Endothelial cell of umbilical vein (primary cell): ENCODE data around the gene PLEKHG4B. TPM values are rescaled to one million over a fixed set of nuclear protein-coding genes. Genes with fewer than 3 reads are reported as not detected.

Source experiments
- BruUV-seq: library from RNA; stranded (reverse); fragments of 400-500 nt; replicated peaks from 2 replicates; lab custom pipeline; 2021; lab: Mats Ljungman, UMichigan
- CTCF ChIA-PET: fragments of 300-600, 350-600 bp; sonication (Branson Sonifier 250); formaldehyde crosslinking; loops from one replicate; lab custom pipeline; 2021; ENCODE audit warnings: antibody characterized with exemption, inconsistent platforms; lab: Charles Lee
- POLR2A ChIA-PET: fragments of 300-600, 350-600 bp; sonication (Branson Sonifier 250); formaldehyde crosslinking; loops from one replicate; lab custom pipeline; 2021; ENCODE audit warnings: antibody characterized with exemption, inconsistent platforms; lab: Charles Lee
- DNase-seq: peaks from one replicate; pipeline ENCODE4 v3.0.0-alpha.2; 2011; ENCODE audit warnings: low read depth, low spot score
- FAIRE-seq: peaks from 2 replicates; lab custom pipeline; 2011; peaks lifted over from hg19 to GRCh38; lab: Jason Lieb, UNC
- H2AFZ ChIP-seq: 2 replicates; pipeline ENCODE4 v1.6.0; 2012; ENCODE audit warnings: low read depth, low read length, control low read depth, inconsistent platforms
- H3K27ac ChIP-seq: 2 replicates; pipeline ENCODE4 v1.5.1; 2011; ENCODE audit warnings: low read depth, mild to moderate bottlenecking, control low read depth, low read length, moderate library complexity; ENCODE audit not compliant: insufficient read depth
- H3K27me3 ChIP-seq, 2 experiments: 2 replicates each; pipeline versions ENCODE4 v1.6.0 to v1.6.1; 2011; ENCODE audit warnings: low read length in 2 of 2, mixed read lengths in 1 of 2; ENCODE audit not compliant: control insufficient read depth in 2 of 2, insufficient read depth in 2 of 2
- H3K36me3 ChIP-seq, 2 experiments: 2 replicates in 1 of 2; 3 replicates in 1 of 2; pipeline ENCODE4 v1.5.1; 2011; ENCODE audit warnings: low read length in 2 of 2, mild to moderate bottlenecking in 1 of 2, moderate library complexity in 1 of 2; ENCODE audit not compliant: control insufficient read depth in 2 of 2, insufficient read depth in 2 of 2; ENCODE audit errors: extremely low read depth in 1 of 2
- H3K4me1 ChIP-seq: 3 replicates; pipeline ENCODE4 v1.5.1; 2011; ENCODE audit warnings: mild to moderate bottlenecking, low read length; ENCODE audit not compliant: control insufficient read depth, insufficient read depth; ENCODE audit errors: extremely low read depth
- H3K4me2 ChIP-seq: 2 replicates; pipeline ENCODE4 v1.6.1; 2011; ENCODE audit warnings: low read length, control low read depth, mixed read lengths; ENCODE audit not compliant: insufficient read depth
- H3K4me3 ChIP-seq, 3 experiments: fragments of 200-600 bp in 1 of 3; sonication (generic), shearing (Covaris generic) in 1 of 3; replicated peaks in 1 of 3; 2 replicates each; pipeline ENCODE4 v1.5.1; 2011 to 2016; ENCODE audit warnings: control low read depth in 3 of 3, low read length in 3 of 3, mild to moderate bottlenecking in 2 of 3, inconsistent platforms in 1 of 3, low read depth in 1 of 3, moderate library complexity in 1 of 3; ENCODE audit not compliant: insufficient read depth in 1 of 3
- H3K79me2 ChIP-seq: 2 replicates; pipeline ENCODE4 v1.6.0; 2012; ENCODE audit warnings: low read length, inconsistent platforms; ENCODE audit not compliant: control insufficient read depth, insufficient read depth
- H3K9ac ChIP-seq: replicated peaks from 2 replicates; pipeline ENCODE3; 2011; ENCODE audit warnings: low read length, control low read depth; ENCODE audit not compliant: insufficient read depth; ENCODE audit errors: extremely low read depth
- H3K9me1 ChIP-seq: replicated peaks from 3 replicates; pipeline ENCODE4 v1.6.0; 2011; ENCODE audit warnings: mild to moderate bottlenecking, low read length; ENCODE audit not compliant: control insufficient read depth, insufficient read depth; ENCODE audit errors: extremely low read depth
- H3K9me3 ChIP-seq: replicated peaks from 2 replicates; pipeline ENCODE4 v1.5.1; 2012; ENCODE audit warnings: low read length, inconsistent platforms; ENCODE audit not compliant: control insufficient read depth, insufficient read depth
- H4K20me1 ChIP-seq: replicated peaks from 2 replicates; pipeline ENCODE3; 2011; ENCODE audit warnings: mild to moderate bottlenecking, low read length; ENCODE audit not compliant: control insufficient read depth, insufficient read depth; ENCODE audit errors: extremely low read depth
- EZH2 ChIP-seq: IDR thresholded peaks from 2 replicates; pipeline ENCODE4 v1.6.1; 2012; ENCODE audit warnings: borderline replicate concordance, low read depth, mild to moderate bottlenecking, moderate library complexity, low read length, inconsistent platforms; ENCODE audit not compliant: severe bottlenecking
- FOS ChIP-seq: IDR thresholded peaks from 2 replicates; pipeline ENCODE4 v1.6.1; 2011; ENCODE audit warnings: mild to moderate bottlenecking, low read length, moderate library complexity, borderline replicate concordance; ENCODE audit not compliant: insufficient read depth
- GATA2 ChIP-seq: IDR thresholded peaks from 2 replicates; pipeline ENCODE4 v1.7.0; 2011; ENCODE audit warnings: low read depth, mild to moderate bottlenecking, moderate library complexity, mixed read lengths, low read length; ENCODE audit not compliant: insufficient read length, insufficient read depth
- JUN ChIP-seq: IDR thresholded peaks from 2 replicates; pipeline ENCODE4 v1.6.1; 2011; ENCODE audit warnings: borderline replicate concordance, low read depth; ENCODE audit not compliant: insufficient read length, insufficient read depth
- MYC ChIP-seq: IDR thresholded peaks from one replicate; pipeline ENCODE4 v1.6.1; 2011; ENCODE audit warnings: mild to moderate bottlenecking, low read depth, low read length
- POLR2A ChIP-seq: IDR thresholded peaks from 2 replicates; pipeline ENCODE4 v1.6.1; 2012; ENCODE audit warnings: low read depth, mild to moderate bottlenecking, control low read depth, low read length
- POLR2AphosphoS5 ChIP-seq: IDR thresholded peaks from 2 replicates; pipeline ENCODE4 v1.6.1; 2012; ENCODE audit warnings: low read depth, mild to moderate bottlenecking, control low read depth, low read length, moderate library complexity; ENCODE audit not compliant: insufficient read depth
- dilution Hi-C: fragments of 300-500 bp; cut with MboI; formaldehyde crosslinking; loops from one replicate; pipeline ENCODE4 v1.15.0; 2019; ENCODE audit warnings: low sequenced_read_pairs; ENCODE audit not compliant: extremely low pct_ligation_motif_present
- intact Hi-C: fragments of 100-400 bp; cut with micrococcal nuclease; formaldehyde crosslinking; loops from one replicate; pipeline ENCODE4 v1.10.0; 2022
- polyA plus RNA-seq, 4 experiments: library from polyadenylated mRNA; depleted of rRNA in 3 of 4; stranded (reverse) in 3 of 4; unstranded in 1 of 4; fragments of >200 nt; gene quantifications; 2 replicates each; pipeline versions ENCODE4 v1.2.1 to v1.2.3, GENCODE V29; 2011 to 2012; ENCODE audit warnings: missing spikeins in 1 of 4
- total RNA-seq: library from RNA; stranded (reverse); gene quantifications from 2 replicates; pipeline ENCODE4 v1.2.3, GENCODE V29; 2021
- TF ChIP-seq, protein P1 (sequence below): IDR thresholded peaks from 2 replicates; pipeline ENCODE4 v1.6.1; 2011; ENCODE audit not compliant: insufficient read depth, insufficient read length
- TF ChIP-seq, protein P2 (sequence below), 2 donors: IDR thresholded peaks; 1 replicate in 1 of 2; 2 replicates in 1 of 2; pipeline ENCODE4 v1.5.1; 2011; ENCODE audit warnings: low read length in 2 of 2, mild to moderate bottlenecking in 2 of 2, moderate library complexity in 2 of 2, control low read depth in 1 of 2, inconsistent platforms in 1 of 2, low read depth in 1 of 2; ENCODE audit not compliant: insufficient read depth in 1 of 2; ENCODE audit errors: extremely low read depth in 1 of 2

The PLEKHG4B gene
- total and polyA plus RNA-seq, 2 donors (not counting 3 experiments of a cell fraction or from before 2014, with no cell fraction given), result not detected

DNA sequence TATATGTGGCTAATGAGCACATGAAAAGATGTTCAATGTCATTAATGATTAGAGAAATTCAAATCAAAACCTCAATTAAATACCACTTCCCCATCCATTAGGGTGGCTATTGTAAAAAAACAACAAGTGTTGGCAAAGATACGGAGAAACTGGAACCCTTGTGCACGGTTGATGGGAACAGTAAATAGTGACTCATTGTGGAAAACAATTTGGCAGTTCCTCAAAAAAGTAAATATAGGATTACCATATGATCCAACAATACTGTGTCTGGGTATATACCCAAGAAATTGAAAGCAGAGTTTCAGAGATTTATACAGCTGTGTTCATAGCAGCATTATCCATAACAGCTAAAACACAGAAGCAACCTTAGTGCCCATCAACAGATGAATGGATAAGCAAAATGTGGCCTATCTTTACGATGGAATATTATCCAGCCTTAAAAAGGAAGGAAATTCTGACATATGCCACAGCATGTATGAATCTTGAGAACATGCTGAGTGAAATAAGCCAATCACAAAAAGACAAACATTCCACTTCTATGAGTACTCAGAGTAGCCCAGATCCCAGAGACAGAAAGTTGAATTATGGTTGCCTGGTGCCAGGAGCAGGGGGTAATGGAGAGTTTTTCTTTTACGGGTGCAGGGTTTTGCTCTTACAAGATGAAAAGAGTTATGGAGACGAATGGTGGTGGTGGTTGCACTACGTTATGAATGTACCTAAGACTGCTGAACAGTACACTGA lies 57.9 kb downstream of the PLEKHG4B start:
- no peaks in the 10 kb centered on the region for H3K36me3 ChIP-seq
- FAIRE-seq, result no peak
- no peak overlapping the region for H3K4me2 ChIP-seq
- H3K4me1 ChIP-seq, result no peaks in the 10 kb centered on the region
- no peak for DNase-seq
- peaks cover 0 to 5% of the 10 kb centered on the region in 2 experiments for H3K27me3 ChIP-seq
- H4K20me1 ChIP-seq, result no peaks in the 10 kb centered on the region
- no TSS peak for BruUV-seq
- H2AFZ ChIP-seq, result no peak overlapping the region
- intact Hi-C loops, result no loop called here
- ChIA-PET CTCF (no interaction called here), POLR2A (no interaction called here)
- no peaks in the 10 kb centered on the region for H3K9me1 ChIP-seq
- TF ChIP-seq, protein P1, sequence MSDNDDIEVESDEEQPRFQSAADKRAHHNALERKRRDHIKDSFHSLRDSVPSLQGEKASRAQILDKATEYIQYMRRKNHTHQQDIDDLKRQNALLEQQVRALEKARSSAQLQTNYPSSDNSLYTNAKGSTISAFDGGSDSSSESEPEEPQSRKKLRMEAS, result no peak
- no peak for TF ChIP-seq MYC
- no peak for TF ChIP-seq POLR2A
- no peak overlapping the region for H3K27ac ChIP-seq
- no peaks in the 10 kb centered on the region for H3K79me2 ChIP-seq
- dilution Hi-C loops, result no loop called here
- no peak overlapping the region for H3K4me3 ChIP-seq
- H3K9me3 ChIP-seq, result no peaks in the 10 kb centered on the region
- H3K9ac ChIP-seq, result no peak overlapping the region

DNA sequence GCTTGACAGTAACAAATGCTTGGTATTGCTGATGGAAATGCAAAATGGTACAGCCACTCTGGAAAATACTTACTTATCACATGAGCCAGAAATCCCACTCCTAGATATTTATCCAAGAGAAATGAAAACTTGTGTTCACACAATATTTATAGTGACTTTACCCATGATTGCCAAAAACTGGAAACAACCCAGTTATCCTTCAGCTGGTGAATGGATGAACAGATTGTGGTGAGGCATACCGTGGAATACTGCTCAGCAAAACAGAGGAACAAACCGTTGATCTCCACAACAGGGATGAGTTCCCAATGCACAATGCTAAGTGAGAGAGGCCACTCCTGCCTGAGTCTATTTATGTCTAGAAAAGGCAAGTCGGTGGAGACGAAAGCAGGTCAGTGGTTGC lies 58.8 kb downstream of the PLEKHG4B start:
- Histone ChIP-seq H3K36me3 (no peaks in the 10 kb centered on the region), H3K79me2 (no peaks in the 10 kb centered on the region), H3K4me3 (no peak overlapping the region), H3K4me1 (no peaks in the 10 kb centered on the region), H2AFZ (no peak overlapping the region), H3K27ac (no peak overlapping the region), H3K4me2 (no peak overlapping the region), H4K20me1 (no peaks in the 10 kb centered on the region), H3K9me1 (no peaks in the 10 kb centered on the region), H3K27me3 (peaks cover 0 to 5% of the 10 kb centered on the region in 2 experiments), H3K9me3 (no peaks in the 10 kb centered on the region), H3K9ac (no peak overlapping the region)
- ChIA-PET CTCF (no interaction called here), POLR2A (no interaction called here)
- no peak for FAIRE-seq
- intact Hi-C loops (no loop called here), dilution Hi-C loops (no loop called here)
- no TSS peak for BruUV-seq
- DNase-seq, result no peak
- TF ChIP-seq, protein P2, sequence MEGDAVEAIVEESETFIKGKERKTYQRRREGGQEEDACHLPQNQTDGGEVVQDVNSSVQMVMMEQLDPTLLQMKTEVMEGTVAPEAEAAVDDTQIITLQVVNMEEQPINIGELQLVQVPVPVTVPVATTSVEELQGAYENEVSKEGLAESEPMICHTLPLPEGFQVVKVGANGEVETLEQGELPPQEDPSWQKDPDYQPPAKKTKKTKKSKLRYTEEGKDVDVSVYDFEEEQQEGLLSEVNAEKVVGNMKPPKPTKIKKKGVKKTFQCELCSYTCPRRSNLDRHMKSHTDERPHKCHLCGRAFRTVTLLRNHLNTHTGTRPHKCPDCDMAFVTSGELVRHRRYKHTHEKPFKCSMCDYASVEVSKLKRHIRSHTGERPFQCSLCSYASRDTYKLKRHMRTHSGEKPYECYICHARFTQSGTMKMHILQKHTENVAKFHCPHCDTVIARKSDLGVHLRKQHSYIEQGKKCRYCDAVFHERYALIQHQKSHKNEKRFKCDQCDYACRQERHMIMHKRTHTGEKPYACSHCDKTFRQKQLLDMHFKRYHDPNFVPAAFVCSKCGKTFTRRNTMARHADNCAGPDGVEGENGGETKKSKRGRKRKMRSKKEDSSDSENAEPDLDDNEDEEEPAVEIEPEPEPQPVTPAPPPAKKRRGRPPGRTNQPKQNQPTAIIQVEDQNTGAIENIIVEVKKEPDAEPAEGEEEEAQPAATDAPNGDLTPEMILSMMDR (IDR thresholded peaks at IDR 0.05; ENCODE audit: extremely low read depth in 1 of 2, insufficient read depth in 1 of 2, low read depth in 1 of 2, low read length in 2 of 2), result no peak
- no peak for TF ChIP-seq JUN
- TF ChIP-seq POLR2AphosphoS5, result no peak
- TF ChIP-seq EZH2, result no peak
- no peak for TF ChIP-seq FOS
- TF ChIP-seq GATA2, result no peak
- TF ChIP-seq POLR2A, result no peak
- no peak for TF ChIP-seq MYC
- TF ChIP-seq, protein P1, result no peak
